NCI-H1092 (cell line): ENCODE measurements around the gene ZNF367.
A peak's percentile ranks its signal among the peaks of the same experiment; 100 is the strongest.

Experiments
- DNase-seq: peaks from one replicate; lab custom pipeline; 2025; lab: John Stamatoyannopoulos, UW

Gene ZNF367

DNA sequence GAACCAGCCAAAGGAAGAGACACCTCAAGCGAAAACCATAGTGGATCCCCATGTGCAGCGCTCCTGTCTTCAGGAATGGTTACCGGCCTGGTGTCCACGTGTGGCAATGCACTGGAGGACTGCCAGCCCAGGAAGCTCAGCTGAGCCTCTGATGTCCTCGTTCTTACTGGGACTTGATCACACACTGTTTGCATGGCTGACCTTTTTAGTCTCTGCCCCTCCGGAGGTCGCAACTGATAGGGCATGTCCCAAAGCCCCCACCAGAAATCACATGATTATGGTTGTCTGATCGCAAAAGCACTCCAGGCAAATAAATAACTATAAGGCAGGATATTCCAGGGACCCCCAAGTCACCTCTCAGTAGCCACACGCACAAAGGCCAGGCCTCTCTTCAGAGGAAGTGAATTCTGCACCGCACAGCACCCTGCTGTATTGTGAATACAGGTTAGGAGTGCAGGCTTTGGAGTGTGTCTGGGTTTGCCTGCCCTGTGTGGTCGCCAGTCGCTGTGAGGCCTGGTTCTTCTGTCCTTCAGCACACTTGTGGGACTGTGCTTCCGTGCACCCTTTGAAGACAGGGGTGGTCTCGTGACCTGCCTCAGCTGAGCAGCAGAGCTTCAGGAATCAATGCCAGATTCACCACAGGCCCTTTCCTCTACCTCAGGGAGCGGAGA is 18.4 kb upstream of the ZNF367 start:
- DNase-seq = no peak

DNA sequence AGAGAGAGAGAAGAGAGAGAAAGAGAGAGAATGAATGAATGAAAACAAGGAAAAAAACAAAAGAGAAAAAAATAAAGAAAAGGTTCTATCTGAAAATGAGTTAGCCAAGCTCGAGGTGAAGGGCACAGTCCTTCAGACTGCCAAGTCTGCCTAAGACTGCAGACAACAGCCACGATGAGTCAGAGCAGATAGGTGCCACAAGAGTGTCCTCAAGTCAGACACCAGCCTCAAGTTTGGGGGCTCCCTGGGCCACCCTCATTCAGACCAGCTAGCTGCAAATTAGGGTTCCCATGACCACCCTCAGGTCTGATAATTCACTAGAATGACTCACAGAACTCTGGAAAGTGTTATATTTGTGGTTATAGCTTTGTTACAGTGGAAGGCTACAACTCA is 17.9 kb upstream of the ZNF367 start:
- DNase-seq = no peak

DNA sequence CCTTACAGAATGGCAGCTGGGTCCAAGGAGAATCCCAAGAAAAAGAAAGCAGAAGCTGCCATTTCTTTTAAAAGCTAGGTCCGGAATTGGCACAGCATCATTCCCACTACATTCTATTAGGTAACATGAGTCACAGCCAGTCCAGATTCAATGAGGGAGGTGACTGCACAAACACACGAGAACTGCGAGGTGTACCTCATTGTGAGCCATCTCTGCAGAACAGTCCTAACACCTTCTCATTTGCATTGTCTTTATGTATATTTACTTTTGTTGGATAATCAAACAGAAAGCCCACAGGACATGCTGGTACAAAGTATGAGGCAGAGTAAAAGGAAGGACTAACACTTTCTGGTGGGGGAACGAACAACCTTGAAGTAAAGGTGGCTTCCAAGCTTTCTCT is 17.2 kb upstream of the ZNF367 start:
- no peak for DNase-seq

DNA sequence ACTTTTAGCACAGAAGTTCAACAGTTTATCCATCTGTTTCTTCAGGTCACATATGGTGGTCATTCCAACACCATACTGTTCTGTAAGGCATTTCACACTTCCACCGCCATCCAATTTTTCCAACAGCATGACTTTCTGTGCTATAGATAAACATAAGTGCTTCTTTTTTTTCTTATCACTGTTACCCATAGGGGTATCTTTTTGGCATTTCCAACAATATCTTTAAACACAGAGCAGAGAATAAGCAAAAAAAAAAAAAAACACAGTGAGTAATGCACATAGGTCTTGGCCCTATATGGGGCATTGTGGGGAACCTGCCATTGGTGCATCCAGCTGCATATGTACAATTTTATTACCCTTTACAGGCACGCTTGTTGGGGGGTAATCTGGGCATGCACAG is 12.2 kb upstream of the ZNF367 start:
- no peak for DNase-seq

- DNase-seq = no peak
Measured at GRCh38 chr9:96429732-96430131, 11.6 kb upstream of the ZNF367 start.

DNA sequence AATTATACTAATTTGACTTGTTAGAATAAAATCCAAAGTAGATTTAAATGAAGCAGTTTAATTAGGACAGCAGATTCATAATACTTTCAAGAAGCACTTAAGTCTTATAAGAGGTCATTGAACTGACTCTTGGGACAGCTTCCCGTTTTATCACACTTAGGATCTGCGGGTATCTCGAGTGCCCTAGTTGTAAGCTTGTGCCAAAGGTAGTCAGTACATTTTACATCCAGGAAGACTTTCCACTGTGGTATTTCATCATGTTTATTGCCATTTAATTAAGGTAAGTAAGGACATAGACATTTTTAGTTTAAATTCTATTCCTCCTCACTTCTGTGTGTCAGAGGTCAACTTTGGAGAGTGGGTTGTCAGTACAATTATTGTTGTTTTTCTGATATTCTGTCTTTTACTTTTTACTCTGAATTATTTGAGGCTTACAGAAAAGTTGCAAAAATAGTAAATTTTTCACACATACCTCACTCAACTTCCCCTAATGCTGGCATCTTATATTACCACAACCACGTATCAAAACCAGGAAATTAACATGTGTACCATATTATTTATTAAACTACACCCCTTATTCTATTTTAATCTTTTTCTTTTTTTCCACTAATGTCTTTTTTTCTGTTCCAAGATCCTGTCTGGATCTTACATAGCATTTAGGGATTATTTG is 7.5 kb upstream of the ZNF367 start:
- no peak for DNase-seq

GRCh38 chr9:96423985-96424336 is 5.8 kb upstream of the ZNF367 start:
- no peak for DNase-seq

- DNase-seq = no peak
Measured at GRCh38 chr9:96423322-96423984, 5.3 kb upstream of the ZNF367 start.

DNA sequence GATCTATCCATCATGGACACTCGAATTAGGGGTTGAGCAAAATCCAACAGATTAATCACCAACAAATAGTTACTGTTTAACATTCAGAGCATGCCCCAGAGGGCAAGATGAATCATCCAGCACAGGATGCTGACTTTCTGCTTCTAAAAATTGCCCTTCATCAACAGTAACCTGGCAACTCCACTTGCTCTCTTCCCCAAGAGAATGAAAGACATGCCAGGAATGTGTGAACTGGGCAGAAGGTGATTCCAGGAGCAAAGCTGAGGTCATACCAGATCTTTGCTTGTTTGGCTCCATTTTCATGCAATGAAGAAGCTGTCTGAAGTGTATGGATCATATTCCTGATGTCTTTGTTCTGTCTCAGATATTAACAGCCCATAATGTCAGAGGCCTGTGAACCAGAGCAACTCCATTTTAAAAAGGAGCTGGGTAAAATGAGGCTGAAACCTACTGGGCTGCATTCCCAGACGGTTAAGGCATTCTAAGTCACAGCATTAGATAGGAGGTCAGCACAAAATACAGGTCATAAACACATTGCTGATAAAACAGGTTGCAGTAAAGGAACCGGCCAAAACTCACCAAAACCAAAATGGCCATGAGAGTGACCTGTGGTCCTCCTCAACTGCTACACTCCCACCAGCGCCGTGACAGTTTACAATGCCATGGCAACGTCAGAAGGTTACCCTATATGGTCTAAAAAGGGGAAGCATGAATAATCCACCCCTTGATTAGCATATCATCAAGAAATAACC is 2.5 kb upstream of the ZNF367 start:
- no peak for DNase-seq

DNA sequence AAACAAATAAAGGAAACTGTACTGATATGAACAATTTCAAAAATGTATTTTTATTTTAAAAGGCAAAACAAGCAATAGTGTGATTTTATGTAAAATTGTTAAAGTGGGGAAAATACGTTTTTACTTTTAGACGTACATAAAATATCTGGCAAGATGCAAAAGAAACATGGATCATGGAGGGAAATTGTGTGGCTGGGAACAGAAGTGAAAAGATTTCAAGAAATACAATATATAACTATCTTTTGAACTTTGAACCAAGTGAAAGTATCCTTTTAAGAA is 1.5 kb upstream of the ZNF367 start:
- no peak for DNase-seq

- DNase-seq = peak; percentile 44
Measured at GRCh38 chr9:96418920-96419690, 935 bp upstream of the ZNF367 start.

DNA sequence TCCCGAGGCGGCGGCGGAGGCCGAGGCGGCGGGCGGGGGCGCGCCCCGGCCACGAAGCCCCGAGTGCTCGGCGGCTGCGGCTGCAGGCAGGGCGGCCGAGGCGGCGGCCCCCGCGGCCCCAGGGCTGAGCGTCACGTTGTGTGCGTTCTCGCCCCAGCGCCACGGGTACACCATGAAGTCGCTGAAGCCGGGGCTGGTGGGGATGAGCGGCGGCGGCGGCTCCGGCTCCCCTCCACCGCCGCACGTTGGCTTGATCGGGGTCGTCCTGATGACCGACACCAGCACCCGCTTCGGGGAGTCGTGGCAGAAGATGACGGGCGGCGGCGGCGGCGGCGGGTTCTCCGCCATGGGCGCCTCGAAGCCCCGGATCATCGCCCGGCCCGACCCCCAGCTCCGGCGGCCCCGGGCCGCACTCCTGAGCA is 498 bp downstream of the ZNF367 start:
- DNase-seq = no peak

- peak; percentile 77 for DNase-seq
Measured at GRCh38 chr9:96417051-96417586, 1.1 kb downstream of the ZNF367 start.

GRCh38 chr9:96413302-96414221 is 4.6 kb downstream of the ZNF367 start:
- peak; percentile 17 for DNase-seq

GRCh38 chr9:96412174-96412913 is 5.8 kb downstream of the ZNF367 start:
- no peak for DNase-seq

- no peak for DNase-seq
Measured at GRCh38 chr9:96411129-96411838, 6.9 kb downstream of the ZNF367 start.

- no peak for DNase-seq
Measured at GRCh38 chr9:96408409-96409280, 9.5 kb downstream of the ZNF367 start.

GRCh38 chr9:96400132-96400910 is 17.8 kb downstream of the ZNF367 start:
- DNase-seq = no peak
